Activated CD4-positive, alpha-beta T cell treated with anti-CD3 and anti-CD28 coated beads for 1 hour (primary cell): Measurements from ENCODE around the gene NPRL2.
A peak's percentile ranks its signal among the peaks of the same experiment; 100 is the strongest.

ENCODE experiments used
- DNase-seq: peaks from one replicate; pipeline ENCODE4 v3.0.0-alpha.2; 2020

Gene NPRL2

GRCh38 chr3:50350527-50351322 lies at the start of gene NPRL2, which contains the start of gene CYB561D2:
NPRL2 (minus strand) TSS chr3:50350775; CDS start chr3:50350652, 123 bp downstream.
CYB561D2 (plus strand) TSS chr3:50350862; CDS start chr3:50351434, 572 bp downstream.
- peak; percentile 99 for DNase-seq

GRCh38 chr3:50396502-50396901 lies 45.9 kb upstream of the NPRL2 start:
- DNase-seq = no peak

GRCh38 chr3:50395070-50395860 lies 44.7 kb upstream of the NPRL2 start:
- no peak for DNase-seq

GRCh38 chr3:50393061-50393460 lies 42.5 kb upstream of the NPRL2 start:
- DNase-seq = no peak

- DNase-seq = no peak
Measured at GRCh38 chr3:50392101-50392715, 41.6 kb upstream of the NPRL2 start.

GRCh38 chr3:50390508-50391224 lies 40.1 kb upstream of the NPRL2 start:
- no peak for DNase-seq

- DNase-seq = no peak
Measured at GRCh38 chr3:50389414-50389767, 38.8 kb upstream of the NPRL2 start.

- DNase-seq = no peak
Measured at GRCh38 chr3:50388720-50389413, 38.3 kb upstream of the NPRL2 start.

GRCh38 chr3:50388016-50388719 lies 37.6 kb upstream of the NPRL2 start:
- DNase-seq = no peak

- DNase-seq = no peak
Measured at GRCh38 chr3:50385754-50386153, 35.2 kb upstream of the NPRL2 start.

- no peak for DNase-seq
Measured at GRCh38 chr3:50383750-50384149, 33.2 kb upstream of the NPRL2 start.

- no peak for DNase-seq
Measured at GRCh38 chr3:50382722-50383121, 32.1 kb upstream of the NPRL2 start.

GRCh38 chr3:50381383-50381782 lies 30.8 kb upstream of the NPRL2 start:
- DNase-seq = no peak

GRCh38 chr3:50380405-50381085 lies 30.0 kb upstream of the NPRL2 start:
- DNase-seq = no peak

- DNase-seq = no peak
Measured at GRCh38 chr3:50378757-50379156, 28.2 kb upstream of the NPRL2 start.

GRCh38 chr3:50378024-50378423 lies 27.4 kb upstream of the NPRL2 start:
- DNase-seq = no peak

- DNase-seq = no peak
Measured at GRCh38 chr3:50375258-50375931, 24.8 kb upstream of the NPRL2 start.

- no peak for DNase-seq
Measured at GRCh38 chr3:50374363-50375257, 24.0 kb upstream of the NPRL2 start.
